DMS53 (cell line): ENCODE measurements around the gene VPS11.

ENCODE experiments used
- DNase-seq: peaks from one replicate; lab custom pipeline; 2025; lab: John Stamatoyannopoulos, UW

Gene VPS11

DNA sequence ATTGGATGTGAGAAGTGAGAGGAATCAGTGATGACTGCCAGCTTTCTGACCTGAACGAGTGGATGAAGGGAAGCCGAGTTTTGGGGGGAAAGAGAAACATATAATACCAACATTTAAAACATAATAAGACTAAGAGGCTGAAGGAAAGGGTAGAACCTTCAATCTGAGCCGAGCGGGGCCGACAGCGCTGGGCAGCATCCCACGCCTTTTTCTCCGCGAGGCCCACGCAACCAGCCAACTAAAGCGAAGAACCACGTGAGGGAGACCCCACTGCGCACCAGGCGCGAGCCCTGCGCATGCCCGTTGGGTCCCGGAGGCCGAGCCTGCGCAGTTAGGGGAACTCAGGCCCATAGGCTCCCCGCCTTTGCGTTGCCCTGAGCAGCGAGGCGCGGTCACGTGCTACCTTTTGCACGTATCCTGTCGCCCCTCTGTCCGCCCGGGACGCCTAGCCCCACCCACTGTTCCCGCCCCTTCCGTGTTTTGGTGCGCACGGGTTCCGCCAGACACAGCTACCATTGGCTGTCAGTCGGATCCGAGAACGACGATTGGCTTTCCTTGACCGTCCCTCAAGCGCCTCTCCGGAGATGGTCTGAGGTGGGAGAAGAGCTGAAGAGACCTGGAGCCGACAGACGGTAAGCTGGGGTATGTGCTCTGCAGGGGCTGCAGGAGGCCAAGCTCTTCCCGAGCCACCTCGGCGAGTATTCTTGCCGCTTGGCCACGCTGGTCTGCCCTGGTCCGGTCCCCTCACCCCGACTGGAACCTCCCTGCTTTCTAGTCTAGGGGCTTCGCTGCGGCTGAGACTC lies 53.6 kb downstream of the VPS11 start, which contains the start of gene HINFP:
HINFP (plus strand) TSS at position 573 of the 803 bp plus-strand sequence. CDS start 5,365 bp downstream, outside the sequence.
- DNase-seq: peak; percentile 99

GRCh38 chr11:119121811-119122124 lies 54.1 kb downstream of the VPS11 start:
- no peak for DNase-seq

DNA sequence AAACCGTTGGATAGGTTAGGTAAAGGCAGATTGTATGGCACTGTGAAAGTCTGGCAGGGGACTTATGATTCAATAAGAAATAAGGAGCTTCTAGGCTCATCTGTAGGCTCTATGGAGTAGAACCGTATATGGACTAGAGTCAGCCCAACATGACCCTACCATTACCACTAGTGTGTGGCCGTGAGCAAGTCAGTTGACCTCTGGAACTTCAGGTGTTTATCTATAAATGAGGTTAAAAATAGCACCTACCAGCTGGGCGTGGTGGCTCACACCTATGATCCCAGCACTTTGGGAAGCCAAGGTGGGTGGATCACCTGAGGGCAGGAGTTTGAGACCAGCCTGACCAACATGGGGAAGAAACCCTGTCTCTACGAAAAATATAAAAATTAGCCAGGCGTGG lies 58.2 kb downstream of the VPS11 start:
- no peak for DNase-seq

DNA sequence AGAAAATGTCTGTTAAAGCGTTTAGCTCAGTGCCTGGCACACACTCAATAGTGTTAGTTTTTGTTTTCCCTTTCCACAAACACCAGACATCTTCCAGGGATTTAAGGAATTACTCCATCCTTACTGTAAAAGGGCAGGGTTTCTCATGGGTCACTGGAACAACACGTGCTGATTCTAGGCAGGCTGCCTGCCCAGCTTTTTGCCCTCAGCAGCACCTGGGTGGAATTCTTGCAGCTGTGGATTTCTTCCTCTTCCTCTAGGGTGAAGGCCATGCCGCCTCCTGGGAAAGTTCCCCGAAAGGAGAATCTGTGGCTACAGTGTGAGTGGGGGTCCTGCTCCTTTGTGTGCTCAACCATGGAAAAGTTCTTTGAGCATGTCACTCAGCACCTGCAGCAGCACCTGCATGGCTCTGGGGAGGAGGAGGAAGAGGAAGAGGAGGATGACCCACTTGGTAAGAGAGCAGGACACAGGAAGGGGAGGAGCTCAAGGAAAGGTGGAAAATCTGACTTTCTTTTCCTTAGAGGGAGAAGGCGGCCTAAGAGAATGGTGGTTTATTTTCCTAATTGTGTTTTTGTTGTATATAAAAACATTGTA lies 59.2 kb downstream of the VPS11 start:
- DNase-seq: no peak

- DNase-seq: no peak
Observed at GRCh38 chr11:119130662-119131061, 63.0 kb downstream of the VPS11 start.
